CD4-positive, alpha-beta memory T cell (primary cell): ENCODE results near the gene LRRC63. TPM values are rescaled to one million over a fixed set of nuclear protein-coding genes. Genes with fewer than 3 reads are reported as not detected.

Source experiments
- CTCF ChIA-PET: fragments of 350-600 bp; sonication (Branson Sonifier 250); formaldehyde crosslinking; loops from one replicate; lab custom pipeline; 2021; ENCODE audit warnings: inconsistent platforms; ENCODE audit not compliant: partially characterized antibody; lab: Charles Lee
- POLR2A ChIA-PET: fragments of 350-600 bp; sonication (Branson Sonifier 250); formaldehyde crosslinking; loops from one replicate; lab custom pipeline; 2021; ENCODE audit not compliant: partially characterized antibody; lab: Charles Lee
- DNase-seq, 5 donors: peaks; one replicate each; pipeline versions ENCODE4 v3.0.0 to v3.0.0-alpha.2; 2020 to 2022; ENCODE audit warnings: mixed read lengths in 1 of 5
- H3K27ac ChIP-seq: one replicate; pipeline ENCODE4 v1.7.0; 2013; ENCODE audit warnings: low read depth, low read length
- H3K27me3 ChIP-seq: 2 replicates; pipeline ENCODE4 v1.7.0; 2013; ENCODE audit warnings: mild to moderate bottlenecking, low read length, moderate library complexity; ENCODE audit not compliant: insufficient read depth
- H3K36me3 ChIP-seq: 2 replicates; pipeline ENCODE4 v1.7.0; 2013; ENCODE audit warnings: mild to moderate bottlenecking, low read length, moderate library complexity; ENCODE audit not compliant: insufficient read depth
- H3K4me1 ChIP-seq: 2 replicates; pipeline ENCODE4 v1.7.0; 2013; ENCODE audit warnings: mild to moderate bottlenecking, low read length, moderate library complexity; ENCODE audit not compliant: insufficient read depth
- H3K4me3 ChIP-seq, 2 donors: one replicate each; pipeline ENCODE4 v1.7.0; 2013; ENCODE audit warnings: low read length in 2 of 2, mild to moderate bottlenecking in 1 of 2
- H3K9me3 ChIP-seq, 2 donors: one replicate each; pipeline ENCODE4 v1.7.0; 2013; ENCODE audit warnings: low read length in 2 of 2, control low read depth in 1 of 2; ENCODE audit not compliant: control insufficient read depth in 1 of 2
- H3K27ac Mint-ChIP-seq, 7 donors: one replicate each; pipeline ENCODE4 v1.8.0; 2020 to 2021; ENCODE audit warnings: mixed read lengths in 7 of 7, mild to moderate bottlenecking in 6 of 7, inconsistent platforms in 3 of 7, moderate library complexity in 3 of 7
- H3K27me3 Mint-ChIP-seq, 2 donors: one replicate each; pipeline ENCODE4 v1.8.0; 2020 to 2021; ENCODE audit warnings: mixed read lengths in 2 of 2
- H3K36me3 Mint-ChIP-seq, 2 donors: one replicate each; pipeline ENCODE4 v1.8.0; 2020 to 2021; ENCODE audit warnings: mixed read lengths in 2 of 2, inconsistent platforms in 1 of 2, mild to moderate bottlenecking in 1 of 2
- H3K4me1 Mint-ChIP-seq, 4 donors: one replicate each; pipeline ENCODE4 v1.8.0; 2020 to 2021; ENCODE audit warnings: mixed read lengths in 4 of 4, mild to moderate bottlenecking in 1 of 4
- H3K4me3 Mint-ChIP-seq, 8 donors: one replicate each; pipeline ENCODE4 v1.8.0; 2020 to 2021; ENCODE audit warnings: mixed read lengths in 8 of 8, mild to moderate bottlenecking in 7 of 8, moderate library complexity in 6 of 8, inconsistent platforms in 3 of 8
- H3K9me3 Mint-ChIP-seq, 8 donors: one replicate each; pipeline ENCODE4 v1.8.0; 2020 to 2021; ENCODE audit warnings: mixed read lengths in 8 of 8, mild to moderate bottlenecking in 5 of 8, inconsistent platforms in 3 of 8, moderate library complexity in 1 of 8
- intact Hi-C: fragments of 100-400 bp; cut with micrococcal nuclease; formaldehyde crosslinking; loops from one replicate; pipeline ENCODE4 v1.15.1; 2023
- polyA plus RNA-seq, 2 donors: library from polyadenylated mRNA; unstranded; fragments of 300-500 nt; fragmentation: Illumina TruSeq; gene quantifications; one replicate each; pipeline ENCODE4 v1.2.3, GENCODE V29; 2021
- total RNA-seq, 2 experiments: library from RNA; stranded (reverse); gene quantifications; one replicate each; pipeline ENCODE4 v1.2.3, GENCODE V29; 2021

Gene LRRC63
- total and polyA plus RNA-seq, 4 experiments from 2014 or later: 0.41 to 0.75 (median 0.53) TPM

DNA sequence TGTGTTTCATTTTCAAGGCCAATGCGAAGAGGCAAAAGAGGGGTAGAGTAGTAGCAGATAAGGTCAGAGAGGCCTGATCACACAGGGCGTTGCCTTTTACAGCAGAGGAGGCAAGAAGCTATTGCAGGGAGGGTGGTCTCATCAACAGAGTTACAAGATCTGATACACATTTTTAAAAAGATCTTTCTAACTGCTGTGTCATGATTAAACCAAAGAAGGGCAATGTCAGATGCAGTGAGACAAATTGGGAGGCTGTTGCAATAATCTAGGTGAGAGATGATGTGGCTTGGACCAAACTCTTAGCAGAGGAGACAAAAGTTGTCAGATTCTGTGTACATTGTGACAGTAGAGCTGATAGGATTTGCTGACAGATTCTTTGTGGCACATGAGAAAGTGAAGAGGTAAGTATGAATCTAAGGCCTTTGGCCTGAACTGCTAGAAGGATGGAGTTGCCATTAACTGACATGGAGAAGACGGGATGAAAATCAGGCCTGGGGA is 13.0 kb upstream of the LRRC63 start:
- Histone ChIP-seq H3K4me3 (no peak overlapping the region), H3K9me3 (no peaks in the 10 kb centered on the region), H3K4me1 (peaks cover 32% of the 10 kb centered on the region), H3K36me3 (no peaks in the 10 kb centered on the region), H3K27me3 (no peaks in the 10 kb centered on the region), H3K27ac (no peak overlapping the region)
- Mint-ChIP-seq H3K36me3 (no peaks in the 10 kb centered on the region), H3K4me3 (no peak overlapping the region), H3K27me3 (no peaks in the 10 kb centered on the region), H3K27ac (no peak overlapping the region), H3K9me3 (peaks cover 0 to 1% (median 0%) of the 10 kb centered on the region in 8 donors), H3K4me1 (peaks cover 26 to 40% (median 33%) of the 10 kb centered on the region in 4 donors)
- intact Hi-C loops: no loop called here
- POLR2A ChIA-PET: interaction anchor here (1.4 to 2.2 kb wide), 3 partner anchors 12 to 28 kb away, joined by 4 to 10 read pairs (median 7); partner anchors contain the start of gene LCP1
- CTCF ChIA-PET: interaction anchor here (1.1 to 2.8 kb wide), 3 partner anchors 12 to 123 kb away, joined by 3 to 11 read pairs (median 4); no protein-coding TSS in a partner anchor
- no peak for DNase-seq

DNA sequence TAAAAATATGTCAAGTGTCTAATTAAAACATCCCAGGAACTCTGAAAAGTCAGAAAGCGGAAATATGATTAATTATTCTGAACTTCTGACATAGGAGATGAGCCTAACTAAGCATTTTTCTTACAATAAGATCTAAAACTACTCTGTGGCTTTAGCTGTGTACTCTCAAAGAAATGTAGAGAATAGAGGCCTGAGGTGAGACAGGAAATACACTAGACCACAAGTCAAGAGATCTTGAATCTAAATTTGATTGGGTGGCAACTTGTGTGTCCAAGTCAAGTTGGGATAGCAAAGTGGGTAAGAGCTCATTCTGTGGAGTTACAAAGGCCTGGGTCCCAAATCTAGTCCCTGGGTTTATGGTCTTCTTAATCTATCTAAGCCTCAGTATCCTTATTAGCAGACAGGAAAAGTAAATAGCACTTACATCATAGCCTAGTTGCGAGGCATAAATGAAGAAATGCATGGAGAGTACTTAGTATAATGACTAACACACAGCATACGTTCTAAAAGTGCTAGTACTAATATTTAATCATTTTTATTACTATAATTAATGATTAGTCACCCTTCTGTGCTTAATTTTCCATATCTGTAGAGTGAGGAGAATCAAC is 9.4 kb upstream of the LRRC63 start:
- peak overlapping the region; percentile 73 to 93 (median 90) for H3K27ac Mint-ChIP-seq

DNA sequence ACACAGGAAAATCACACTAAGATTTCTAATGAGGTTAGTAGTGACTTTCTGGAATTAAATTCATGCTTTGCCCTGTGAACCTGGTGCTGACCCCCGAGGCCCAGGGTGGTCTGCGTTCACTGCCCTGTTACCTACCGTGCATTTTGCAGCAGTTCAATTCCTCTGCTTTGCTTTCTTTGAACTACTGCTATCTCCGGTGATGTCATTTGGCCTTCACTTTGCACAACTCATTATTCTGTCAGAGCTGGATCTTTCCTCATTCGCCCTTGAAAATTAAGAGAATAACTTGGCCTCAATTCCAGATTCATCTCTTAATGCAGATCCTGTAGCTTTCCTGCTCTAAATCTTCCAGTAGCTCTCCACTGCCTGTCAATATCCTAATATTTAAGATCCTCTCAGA is 8.8 kb upstream of the LRRC63 start:
- H3K36me3 Mint-ChIP-seq: no peaks in the 10 kb centered on the region
- peak overlapping the region in 2 of 8 donors; percentile 17 to 36 for H3K4me3 Mint-ChIP-seq
- peaks cover 31 to 65% (median 41%) of the 10 kb centered on the region in 4 donors for H3K4me1 Mint-ChIP-seq

More for the DNA sequence above, 9.4 kb upstream of the LRRC63 start:
- H3K9me3 Mint-ChIP-seq: peaks cover 0 to 1% (median 0%) of the 10 kb centered on the region in 8 donors
- no peaks in the 10 kb centered on the region for H3K36me3 Mint-ChIP-seq
- ChIA-PET CTCF (interaction anchor here (1.0 to 2.2 kb wide), 5 partner anchors 9 to 119 kb away, joined by 3 to 6 read pairs (median 5); partner anchors contain the start of genes LCP1 and LRRC63), POLR2A (interaction anchor here (0.7 to 3.1 kb wide), 10 partner anchors 9 to 150 kb away, joined by 3 to 16 read pairs (median 3); partner anchors contain the start of genes LCP1, LRRC63 and ZC3H13)
- intact Hi-C loops: loop anchor here (1.0 kb wide), 1 partner anchor 9 kb away; the partner anchor contains the start of gene LRRC63
- no peaks in the 10 kb centered on the region for H3K27me3 Mint-ChIP-seq
- peaks cover 31 to 60% (median 41%) of the 10 kb centered on the region in 4 donors for H3K4me1 Mint-ChIP-seq
- H3K9me3 ChIP-seq: no peaks in the 10 kb centered on the region
- H3K4me3 Mint-ChIP-seq: peak overlapping the region in 6 of 8 donors; percentile 37 to 76 (median 58)
- no peak overlapping the region for H3K4me3 ChIP-seq
- H3K27ac ChIP-seq: no peak overlapping the region
- no peaks in the 10 kb centered on the region for H3K36me3 ChIP-seq
- peaks cover 32% of the 10 kb centered on the region for H3K4me1 ChIP-seq
- H3K27me3 ChIP-seq: no peaks in the 10 kb centered on the region
- peak in 3 of 5 donors; percentile 35 to 50 (median 40) for DNase-seq

DNA sequence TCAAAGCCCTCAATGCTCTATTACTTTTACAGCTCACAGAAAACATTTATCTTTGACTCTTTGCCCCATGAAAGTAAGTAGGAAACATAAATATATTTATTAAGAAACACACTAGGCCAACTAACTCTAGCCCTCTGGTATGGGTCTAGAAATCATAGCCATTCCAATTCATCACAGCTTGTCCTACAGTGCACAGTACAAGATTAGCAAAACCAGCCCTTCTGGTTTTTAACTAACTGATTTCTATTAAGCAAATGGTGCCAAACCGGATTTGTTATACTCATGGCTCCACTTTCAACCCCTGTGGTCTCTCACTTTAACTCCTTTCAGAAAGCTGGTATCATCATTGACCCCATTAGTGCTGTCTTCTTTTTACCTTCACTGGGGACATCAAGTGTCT is 5.6 kb upstream of the LRRC63 start:
- Mint-ChIP-seq H3K27ac (peak overlapping the region in 5 of 7 donors; percentile 17 to 55 (median 37)), H3K9me3 (peaks cover 0 to 1% (median 0%) of the 10 kb centered on the region in 8 donors), H3K36me3 (peaks cover 0 to 1% of the 10 kb centered on the region in 2 donors), H3K4me1 (peaks cover 23 to 51% (median 33%) of the 10 kb centered on the region in 4 donors), H3K4me3 (no peak overlapping the region), H3K27me3 (no peaks in the 10 kb centered on the region)
- POLR2A ChIA-PET: interaction anchor here (1.2 kb wide), 1 partner anchor 30 kb away, joined by 4 read pairs; no protein-coding TSS in a partner anchor
- H3K36me3 ChIP-seq: no peaks in the 10 kb centered on the region
- CTCF ChIA-PET: interaction anchor here (1.1 to 1.4 kb wide), 2 partner anchors 35 to 115 kb away, joined by 3 to 4 read pairs; no protein-coding TSS in a partner anchor
- intact Hi-C loops: no loop called here
- no peaks in the 10 kb centered on the region for H3K9me3 ChIP-seq
- no peak overlapping the region for H3K4me3 ChIP-seq
- no peaks in the 10 kb centered on the region for H3K27me3 ChIP-seq
- no peak for DNase-seq
- H3K27ac ChIP-seq: no peak overlapping the region
- peaks cover 30% of the 10 kb centered on the region for H3K4me1 ChIP-seq

More for the DNA sequence above, 8.8 kb upstream of the LRRC63 start:
- Mint-ChIP-seq H3K27ac (peak overlapping the region in 4 of 7 donors; percentile 1 to 85 (median 70)), H3K9me3 (peaks cover 0 to 1% (median 0%) of the 10 kb centered on the region in 8 donors), H3K27me3 (no peaks in the 10 kb centered on the region)
- ChIA-PET CTCF (interaction anchor here (1.0 to 2.2 kb wide), 8 partner anchors 8 to 118 kb away, joined by 3 to 6 read pairs (median 5); partner anchors contain the start of genes LCP1 and LRRC63), POLR2A (interaction anchor here (0.9 to 3.1 kb wide), 9 partner anchors 8 to 151 kb away, joined by 3 to 16 read pairs (median 3); partner anchors contain the start of genes LCP1, LRRC63 and ZC3H13)
- Histone ChIP-seq H3K9me3 (no peaks in the 10 kb centered on the region), H3K27ac (no peak overlapping the region), H3K4me1 (peaks cover 32% of the 10 kb centered on the region), H3K36me3 (no peaks in the 10 kb centered on the region), H3K4me3 (no peak overlapping the region), H3K27me3 (no peaks in the 10 kb centered on the region)
- no peak for DNase-seq
- intact Hi-C loops: loop anchor here (1.0 kb wide), 1 partner anchor 8 kb away; the partner anchor contains the start of gene LRRC63

DNA sequence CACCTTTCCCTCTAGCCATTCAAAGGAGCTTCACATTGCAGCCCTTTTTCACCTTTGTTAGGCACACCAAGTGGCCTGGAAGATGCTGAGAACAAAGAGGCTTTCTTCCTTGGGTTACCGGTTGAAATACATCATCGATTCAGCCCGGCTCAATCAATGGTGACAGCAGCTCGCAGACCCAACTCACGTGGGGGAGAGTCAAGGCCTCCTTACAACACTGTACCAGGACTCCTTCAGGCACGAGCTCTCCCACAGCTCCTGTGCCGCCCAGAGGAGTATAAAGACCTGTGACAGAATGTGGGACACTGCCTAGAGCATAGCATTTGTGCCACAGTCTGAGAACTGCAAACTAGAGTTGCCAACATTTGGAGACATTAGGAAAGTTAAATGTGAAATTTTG is 3.9 kb upstream of the LRRC63 start:
- CTCF ChIA-PET: interaction anchor here (1.0 to 1.4 kb wide), 3 partner anchors 15 to 113 kb away, joined by 3 to 6 read pairs (median 4); no protein-coding TSS in a partner anchor

DNA sequence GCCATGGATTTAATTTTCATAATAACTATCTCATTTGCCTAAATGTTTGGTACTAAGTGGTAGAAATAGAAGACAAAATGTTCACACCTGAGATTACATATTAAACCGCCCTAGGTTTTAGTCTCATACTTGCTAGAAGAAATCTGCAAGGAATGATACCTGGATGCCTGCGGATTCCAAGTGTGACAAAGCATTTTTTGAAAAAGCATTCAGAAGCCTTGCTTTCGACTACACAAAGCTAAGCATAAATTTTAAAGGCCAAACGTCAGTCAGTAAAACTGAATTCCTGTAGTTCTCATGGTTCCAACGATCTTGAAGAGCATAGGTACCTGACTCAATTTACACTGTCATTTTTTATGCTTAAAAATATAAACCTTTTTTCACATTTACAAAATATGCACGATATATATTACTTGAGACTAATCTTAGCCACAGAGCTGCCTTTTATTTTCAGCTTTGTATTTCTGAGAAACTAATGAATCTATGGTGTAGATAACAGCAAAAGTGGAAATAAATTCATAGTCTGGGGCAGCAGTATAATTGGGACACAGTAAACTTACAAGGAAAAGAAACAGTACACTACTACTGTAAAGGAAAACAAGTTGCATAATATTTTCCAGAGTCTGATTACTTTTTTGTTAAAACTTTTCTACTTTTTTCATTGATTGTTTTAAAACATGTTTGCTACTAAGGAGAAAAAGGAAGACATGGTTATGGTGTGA is 1.2 kb upstream of the LRRC63 start:
- POLR2A ChIA-PET: interaction anchor here (1.0 to 2.0 kb wide), 15 partner anchors 8 to 111 kb away, joined by 3 to 29 read pairs (median 7); partner anchors contain the start of gene LCP1
- H3K27me3 ChIP-seq: no peaks in the 10 kb centered on the region
- DNase-seq: no peak
- peaks cover 11 to 36% (median 22%) of the 10 kb centered on the region in 4 donors for H3K4me1 Mint-ChIP-seq
- no peaks in the 10 kb centered on the region for H3K9me3 ChIP-seq
- H3K9me3 Mint-ChIP-seq: no peaks in the 10 kb centered on the region
- H3K27ac ChIP-seq: peak overlapping the region; percentile 75
- no peaks in the 10 kb centered on the region for H3K36me3 ChIP-seq
- H3K4me3 ChIP-seq: peak overlapping the region in 1 of 2 donors; percentile 56
- H3K4me3 Mint-ChIP-seq: peak overlapping the region; percentile 85 to 97 (median 93)
- intact Hi-C loops: loop anchor here (1.0 to 2.0 kb wide), 4 partner anchors 8 to 86 kb away; no protein-coding TSS in a partner anchor
- peaks cover 18% of the 10 kb centered on the region for H3K4me1 ChIP-seq
- peaks cover 0 to 3% of the 10 kb centered on the region in 2 donors for H3K36me3 Mint-ChIP-seq
- H3K27ac Mint-ChIP-seq: peak overlapping the region; percentile 83 to 97 (median 95)
- CTCF ChIA-PET: interaction anchor here (0.6 to 1.9 kb wide), 12 partner anchors 8 to 111 kb away, joined by 3 to 12 read pairs (median 6); partner anchors contain the start of gene LCP1
- no peaks in the 10 kb centered on the region for H3K27me3 Mint-ChIP-seq

More for the DNA sequence above, 3.9 kb upstream of the LRRC63 start:
- H3K4me1 Mint-ChIP-seq: peaks cover 17 to 48% (median 29%) of the 10 kb centered on the region in 4 donors
- POLR2A ChIA-PET: interaction anchor here (1.0 to 1.3 kb wide), 2 partner anchors 25 to 88 kb away, joined by 3 read pairs; partner anchors contain the start of gene LCP1
- H3K9me3 ChIP-seq: no peaks in the 10 kb centered on the region
- H3K36me3 Mint-ChIP-seq: peaks cover 0 to 3% of the 10 kb centered on the region in 2 donors
- H3K36me3 ChIP-seq: no peaks in the 10 kb centered on the region
- DNase-seq: no peak
- no peaks in the 10 kb centered on the region for H3K27me3 ChIP-seq
- H3K4me3 ChIP-seq: no peak overlapping the region
- H3K4me3 Mint-ChIP-seq: no peak overlapping the region
- no peak overlapping the region for H3K27ac Mint-ChIP-seq
- H3K27ac ChIP-seq: no peak overlapping the region
- H3K4me1 ChIP-seq: peaks cover 21% of the 10 kb centered on the region
- intact Hi-C loops: no loop called here
- no peaks in the 10 kb centered on the region for H3K9me3 Mint-ChIP-seq
- H3K27me3 Mint-ChIP-seq: no peaks in the 10 kb centered on the region
